Femur (tissue), 1 donor: ENCODE data around the gene FBXL2.

ENCODE experiments used
- DNase-seq: peaks from one replicate; pipeline ENCODE4 v3.0.0-alpha.2; 2017

Gene FBXL2

GRCh38 chr3:33430571-33430970 is 153.3 kb downstream of the FBXL2 start:
- DNase-seq, result no peak

- no peak for DNase-seq
Observed at GRCh38 chr3:33433843-33434242, 156.6 kb downstream of the FBXL2 start.
